Smooth muscle cell (in vitro differentiated cells): ENCODE measurements around the gene HSPA9. TPM values are rescaled to one million over a fixed set of nuclear protein-coding genes. Genes with fewer than 3 reads are reported as not detected.

Experiments used
- DNase-seq: peaks from one replicate; lab custom pipeline; 2025; ENCODE audit not compliant: unreplicated experiment; lab: John Stamatoyannopoulos, UW
- H2AFZ ChIP-seq: fragments of 200-600 bp; sonication (generic); 2 replicates; pipeline ENCODE4 v1.6.0; 2016; ENCODE audit warnings: antibody characterized with exemption, low read depth, mild to moderate bottlenecking
- H3F3A ChIP-seq: fragments of 200-600 bp; sonication (generic); 2 replicates; pipeline ENCODE4 v1.6.0; 2017; ENCODE audit warnings: antibody characterized with exemption, low read depth
- H3K27ac ChIP-seq: fragments of 200-600 bp; sonication (generic); 2 replicates; pipeline ENCODE4 v1.5.1; 2016; ENCODE audit warnings: low read depth, mild to moderate bottlenecking
- H3K27me3 ChIP-seq: fragments of 200-600 bp; sonication (generic); 2 replicates; pipeline ENCODE4 v1.6.1; 2016; ENCODE audit warnings: low read depth, mild to moderate bottlenecking
- H3K36me3 ChIP-seq: fragments of 200-600 bp; sonication (generic); 2 replicates; pipeline ENCODE4 v1.5.1; 2016; ENCODE audit warnings: low read depth
- H3K4me1 ChIP-seq: fragments of 200-600 bp; sonication (generic); 2 replicates; pipeline ENCODE4 v1.5.1; 2016; ENCODE audit warnings: low read depth
- H3K4me2 ChIP-seq: fragments of 200-600 bp; sonication (generic); 2 replicates; pipeline ENCODE4 v1.6.0; 2016; ENCODE audit warnings: mild to moderate bottlenecking
- H3K4me3 ChIP-seq: fragments of 200-600 bp; sonication (generic); 2 replicates; pipeline ENCODE4 v1.5.1; 2016; ENCODE audit warnings: mild to moderate bottlenecking
- H3K79me2 ChIP-seq: fragments of 200-600 bp; sonication (generic); 2 replicates; pipeline ENCODE4 v1.6.0; 2016; ENCODE audit warnings: low read depth, mild to moderate bottlenecking
- H3K9ac ChIP-seq: fragments of 200-600 bp; sonication (generic); 2 replicates; pipeline ENCODE4 v1.6.0; 2016; ENCODE audit warnings: low read depth
- H3K9me3 ChIP-seq: fragments of 200-600 bp; sonication (generic); replicated peaks from 2 replicates; pipeline ENCODE4 v1.5.1; 2016; ENCODE audit warnings: low read depth
- H4K20me1 ChIP-seq: fragments of 200-600 bp; sonication (generic); 2 replicates; pipeline ENCODE4 v1.6.0; 2016; ENCODE audit warnings: low read depth
- WGBS: methylation state at CpG from one replicate; pipeline ENCODE4 v1.1.7; 2016; ENCODE audit warnings: low lambda C conversion rate; 5-methylcytosine and 5-hydroxymethylcytosine counted together
- polyA plus RNA-seq: library from polyadenylated mRNA; unstranded; fragments of >200 nt; fragmentation: Nextera tagmentation; extraction: Ambion mirVana; gene quantifications from 2 replicates; pipeline ENCODE4 v1.2.1, GENCODE V29; 2016
- total RNA-seq: library from RNA; depleted of rRNA; stranded (reverse); fragments of >200 nt; gene quantifications from 2 replicates; pipeline ENCODE4 v1.2.3, GENCODE V29; 2014
- TF ChIP-seq, protein P1 (sequence below): fragments of 200-600 bp; sonication (generic); IDR thresholded peaks from 2 replicates; pipeline ENCODE4 v1.5.1; 2017; ENCODE audit warnings: borderline replicate concordance, mild to moderate bottlenecking, antibody characterized with exemption; ENCODE audit not compliant: insufficient read depth, poor library complexity, severe bottlenecking

HSPA9 gene
- total and polyA plus RNA-seq, 2 experiments from 2014 or later, result 136 to 263 TPM

DNA sequence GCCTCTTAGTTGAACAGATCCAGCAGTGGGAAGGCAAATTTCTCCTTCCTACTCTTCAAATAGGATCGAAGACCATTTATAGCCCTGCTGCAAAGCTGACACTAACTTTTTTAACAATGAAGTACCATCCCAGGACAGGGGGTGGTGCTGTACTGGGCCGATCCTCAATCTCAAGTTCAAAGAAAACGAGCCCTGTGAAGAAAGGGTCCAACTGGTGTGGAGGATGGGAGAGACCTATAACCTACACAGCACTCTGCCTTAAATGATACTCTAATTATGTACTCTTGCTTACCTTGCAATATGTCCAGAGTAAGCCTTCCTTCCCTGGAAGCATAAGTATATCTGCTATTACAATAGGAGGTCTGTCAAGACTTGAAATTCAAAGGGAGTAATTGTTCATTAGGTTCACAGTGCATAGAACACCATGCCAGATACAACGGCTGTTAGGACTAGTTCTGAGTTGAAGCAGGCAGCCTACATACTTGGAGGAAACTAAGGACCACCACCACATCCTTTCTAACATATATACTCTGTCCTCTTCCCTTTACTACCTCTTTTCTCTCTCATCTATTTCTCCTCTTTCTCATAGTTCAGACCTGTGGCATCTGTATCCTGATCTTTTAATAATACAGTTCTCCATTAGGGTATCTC is 38.4 kb downstream of the HSPA9 start:
- H3K4me2 ChIP-seq, result no peak overlapping the region
- 89% methylated on average over 4 of the region's 4 CpGs for WGBS
- no peaks in the 10 kb centered on the region for H3K27me3 ChIP-seq
- peaks cover 100% of the 10 kb centered on the region for H3K79me2 ChIP-seq
- TF ChIP-seq, protein P1, sequence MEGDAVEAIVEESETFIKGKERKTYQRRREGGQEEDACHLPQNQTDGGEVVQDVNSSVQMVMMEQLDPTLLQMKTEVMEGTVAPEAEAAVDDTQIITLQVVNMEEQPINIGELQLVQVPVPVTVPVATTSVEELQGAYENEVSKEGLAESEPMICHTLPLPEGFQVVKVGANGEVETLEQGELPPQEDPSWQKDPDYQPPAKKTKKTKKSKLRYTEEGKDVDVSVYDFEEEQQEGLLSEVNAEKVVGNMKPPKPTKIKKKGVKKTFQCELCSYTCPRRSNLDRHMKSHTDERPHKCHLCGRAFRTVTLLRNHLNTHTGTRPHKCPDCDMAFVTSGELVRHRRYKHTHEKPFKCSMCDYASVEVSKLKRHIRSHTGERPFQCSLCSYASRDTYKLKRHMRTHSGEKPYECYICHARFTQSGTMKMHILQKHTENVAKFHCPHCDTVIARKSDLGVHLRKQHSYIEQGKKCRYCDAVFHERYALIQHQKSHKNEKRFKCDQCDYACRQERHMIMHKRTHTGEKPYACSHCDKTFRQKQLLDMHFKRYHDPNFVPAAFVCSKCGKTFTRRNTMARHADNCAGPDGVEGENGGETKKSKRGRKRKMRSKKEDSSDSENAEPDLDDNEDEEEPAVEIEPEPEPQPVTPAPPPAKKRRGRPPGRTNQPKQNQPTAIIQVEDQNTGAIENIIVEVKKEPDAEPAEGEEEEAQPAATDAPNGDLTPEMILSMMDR, result peak; percentile 24
- DNase-seq, result no peak
- H3K9ac ChIP-seq, result no peak overlapping the region
- H4K20me1 ChIP-seq, result peaks cover 100% of the 10 kb centered on the region
- H3K27ac ChIP-seq, result peak overlapping the region; percentile 21
- no peak overlapping the region for H3K4me3 ChIP-seq
- H3K4me1 ChIP-seq, result peaks cover 16% of the 10 kb centered on the region
- H2AFZ ChIP-seq, result no peak overlapping the region
- H3F3A ChIP-seq, result peaks cover 5% of the 10 kb centered on the region
- no peaks in the 10 kb centered on the region for H3K36me3 ChIP-seq
- no peaks in the 10 kb centered on the region for H3K9me3 ChIP-seq

DNA sequence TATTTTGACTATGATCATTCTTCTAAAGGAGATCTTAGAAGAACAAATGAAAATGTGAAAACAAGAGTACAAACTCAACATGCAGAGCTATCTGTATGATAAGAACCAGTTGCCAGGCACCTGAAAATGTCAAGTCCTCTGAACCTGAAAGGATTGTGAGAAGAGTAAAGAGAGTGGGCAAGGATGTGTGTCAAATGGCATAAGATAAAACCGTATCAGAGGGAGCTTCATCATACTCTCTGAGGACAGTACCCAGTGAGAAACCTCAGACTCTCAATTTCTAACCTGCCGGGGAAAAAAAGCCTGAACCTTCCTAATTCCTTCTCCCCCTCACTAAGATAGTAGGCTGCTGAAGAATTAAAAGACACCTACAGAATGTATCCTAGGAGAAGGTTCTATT is 39.0 kb downstream of the HSPA9 start:
- 75% methylated on average over 2 of the region's 2 CpGs for WGBS
- Histone ChIP-seq H3K27ac (no peak overlapping the region), H3K4me1 (peaks cover 10% of the 10 kb centered on the region), H3K36me3 (no peaks in the 10 kb centered on the region), H3K9ac (no peak overlapping the region), H3K9me3 (no peaks in the 10 kb centered on the region), H3K4me3 (no peak overlapping the region), H2AFZ (no peak overlapping the region), H3K4me2 (no peak overlapping the region), H3K27me3 (no peaks in the 10 kb centered on the region), H3F3A (peaks cover 5% of the 10 kb centered on the region), H3K79me2 (peaks cover 100% of the 10 kb centered on the region), H4K20me1 (peaks cover 100% of the 10 kb centered on the region)
- no peak for DNase-seq
- TF ChIP-seq, protein P1, result no peak

DNA sequence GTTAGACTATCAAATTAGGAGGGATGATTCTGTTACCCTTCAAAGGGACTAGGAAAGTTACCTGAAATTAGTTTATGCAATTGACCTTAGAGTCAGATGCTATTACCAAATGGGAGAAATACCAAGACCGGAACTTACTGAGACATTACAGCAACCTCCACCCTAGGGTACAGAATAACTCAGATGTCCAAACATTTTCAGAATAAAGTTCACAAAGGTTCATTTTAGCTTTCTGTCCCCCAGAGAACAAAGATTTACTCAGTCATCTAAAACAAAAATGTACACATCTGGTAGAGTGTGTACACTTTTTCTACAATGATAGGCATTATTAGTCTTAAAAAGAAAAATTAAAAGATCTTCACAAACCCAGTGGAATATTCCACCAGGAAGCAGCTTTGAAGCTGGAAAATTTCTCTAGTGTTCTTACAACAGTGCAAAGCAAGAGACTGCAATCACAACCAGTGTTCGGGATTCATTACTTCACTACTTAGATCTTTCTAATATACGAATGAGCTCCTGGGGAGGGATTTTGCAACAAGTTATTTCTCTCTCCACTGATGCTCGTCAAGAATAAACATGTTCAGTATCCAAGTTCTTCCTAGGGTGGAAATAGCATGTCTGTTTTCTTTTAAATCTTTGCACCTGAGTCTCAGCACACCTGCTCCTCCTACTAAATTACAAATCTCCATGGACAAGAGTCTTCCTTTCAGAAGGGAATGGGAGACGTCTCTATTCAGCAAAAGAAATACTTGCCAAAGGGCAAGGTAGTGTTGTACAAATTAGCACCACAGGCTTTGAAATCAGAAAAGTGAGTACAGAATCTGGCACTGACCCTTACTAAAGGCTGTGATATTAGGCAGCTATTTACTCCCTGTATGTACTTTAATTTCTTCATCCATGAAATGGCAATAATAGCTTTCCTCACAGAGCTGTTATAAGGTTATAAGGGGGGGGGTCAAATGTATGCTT is 40.9 kb downstream of the HSPA9 start:
- Histone ChIP-seq H3K4me2 (no peak overlapping the region), H3K9ac (no peak overlapping the region), H3K79me2 (peaks cover 100% of the 10 kb centered on the region), H3K36me3 (no peaks in the 10 kb centered on the region), H3K27ac (no peak overlapping the region), H3K4me1 (no peaks in the 10 kb centered on the region), H3K9me3 (no peaks in the 10 kb centered on the region), H3F3A (no peaks in the 10 kb centered on the region), H2AFZ (no peak overlapping the region), H4K20me1 (peaks cover 100% of the 10 kb centered on the region), H3K4me3 (no peak overlapping the region), H3K27me3 (no peaks in the 10 kb centered on the region)
- no peak for DNase-seq
- WGBS, result 90% methylated on average over 5 of the region's 5 CpGs
- TF ChIP-seq, protein P1, result no peak
